NCI-H524 (cell line): ENCODE measurements around the gene RSRC1.
A peak's percentile ranks its signal among the peaks of the same experiment; 100 is the strongest.
"Not testable (repeated sequence)": the region's sequence is repeated elsewhere in the genome, so short reads cannot be mapped to it uniquely, and the experiment has no call there.

Experiments
- DNase-seq, 2 experiments: peaks; one replicate each; lab custom pipeline; 2025; lab: John Stamatoyannopoulos, UW

RSRC1 gene

DNA sequence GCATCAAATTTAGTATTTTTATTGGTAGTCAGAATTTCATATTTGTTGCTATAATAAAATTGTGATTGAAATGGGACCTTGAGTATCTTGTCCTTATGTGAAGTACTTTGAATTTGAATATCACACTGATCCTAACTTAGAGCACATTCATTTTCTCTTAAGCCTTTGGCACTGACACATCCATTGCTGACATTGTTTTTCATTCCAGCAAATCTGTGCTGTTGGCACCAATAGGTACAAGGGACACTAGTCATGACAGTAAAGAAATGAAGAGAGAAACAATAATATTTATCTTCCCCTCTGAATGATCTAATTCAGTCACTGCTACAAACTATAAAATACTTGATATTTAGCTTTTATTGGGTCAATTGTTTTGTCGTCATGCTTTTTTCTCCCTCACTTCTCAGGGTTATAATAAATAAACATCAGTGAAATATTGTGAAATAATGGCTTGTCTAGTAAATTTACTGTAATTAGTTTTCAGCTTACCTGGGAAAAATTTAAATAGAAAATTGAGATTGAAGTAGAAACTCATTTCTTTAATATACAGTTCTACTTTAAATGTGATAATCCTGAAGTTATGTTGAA lies 294.3 kb downstream of the RSRC1 start:
- DNase-seq: no peak

DNA sequence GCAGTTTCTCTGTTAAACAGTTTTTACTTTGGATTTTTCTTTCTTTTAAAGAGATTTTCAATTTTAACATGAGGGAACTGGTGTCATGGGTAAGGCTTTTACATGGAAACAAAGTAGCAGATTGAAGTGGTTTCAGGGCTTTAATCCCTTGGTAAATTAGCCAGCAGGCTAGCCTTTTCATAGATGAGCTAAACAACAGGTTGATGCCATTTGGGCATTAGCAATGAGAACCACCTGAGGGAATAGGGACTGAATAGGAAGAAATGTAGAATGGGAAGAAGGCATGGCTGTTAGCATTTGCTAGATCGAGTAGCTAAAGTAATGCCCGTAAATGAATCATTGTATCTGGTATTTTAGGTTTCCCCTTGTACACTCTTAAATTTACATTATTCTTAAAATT lies 295.6 kb downstream of the RSRC1 start:
- DNase-seq: peak; percentile 80 to 95

DNA sequence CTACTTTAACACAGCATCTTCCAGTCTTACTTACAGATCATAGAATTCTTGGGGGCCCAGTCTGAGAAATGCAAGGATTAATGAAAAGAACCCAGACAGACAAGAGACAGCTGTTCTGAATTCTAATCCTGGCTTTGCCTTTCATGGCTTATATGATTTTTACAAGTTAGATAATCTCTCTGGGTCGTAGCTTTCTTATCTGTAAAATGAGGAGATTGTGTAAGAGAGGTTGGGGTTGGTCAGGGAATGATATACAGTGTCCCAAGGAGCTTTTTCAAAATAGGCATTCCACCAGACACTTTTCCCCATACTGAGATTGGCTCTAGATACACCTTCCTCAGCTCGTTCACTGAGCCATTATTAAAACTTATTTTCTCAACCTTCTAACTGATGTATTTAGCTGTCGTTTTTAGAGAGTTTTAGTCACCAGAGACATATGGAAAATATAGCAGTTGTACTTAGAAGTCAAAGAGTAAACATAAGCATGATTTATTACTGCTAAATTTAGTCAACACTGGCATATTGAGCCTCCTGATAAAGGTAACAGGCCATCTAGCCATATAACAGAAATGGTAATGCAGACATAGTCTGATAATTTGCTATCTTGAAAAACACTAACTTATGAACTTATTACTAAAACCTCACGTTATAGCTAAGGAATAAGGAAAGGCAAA lies 298.1 kb downstream of the RSRC1 start:
- DNase-seq: peak in 1 of 2 experiments; percentile 39

DNA sequence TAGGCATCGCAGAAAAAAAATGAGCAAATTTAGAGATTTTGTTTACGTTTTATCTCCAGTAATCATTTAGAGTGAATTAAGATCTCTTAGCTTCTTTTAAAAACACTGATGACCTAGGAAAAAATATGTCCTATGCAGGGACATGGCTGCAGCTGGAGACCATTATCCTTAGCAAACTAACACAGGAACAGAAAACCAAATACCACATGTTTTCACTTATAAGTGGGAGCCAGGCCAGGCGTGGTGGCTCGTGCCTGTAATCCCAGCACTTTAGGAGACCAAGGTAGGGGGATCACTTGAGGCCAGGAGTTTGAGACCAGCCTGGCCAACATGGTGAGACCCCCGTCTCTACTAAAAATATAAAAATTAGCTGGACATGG lies 298.6 kb downstream of the RSRC1 start:
- not testable (repeated sequence) for DNase-seq

DNA sequence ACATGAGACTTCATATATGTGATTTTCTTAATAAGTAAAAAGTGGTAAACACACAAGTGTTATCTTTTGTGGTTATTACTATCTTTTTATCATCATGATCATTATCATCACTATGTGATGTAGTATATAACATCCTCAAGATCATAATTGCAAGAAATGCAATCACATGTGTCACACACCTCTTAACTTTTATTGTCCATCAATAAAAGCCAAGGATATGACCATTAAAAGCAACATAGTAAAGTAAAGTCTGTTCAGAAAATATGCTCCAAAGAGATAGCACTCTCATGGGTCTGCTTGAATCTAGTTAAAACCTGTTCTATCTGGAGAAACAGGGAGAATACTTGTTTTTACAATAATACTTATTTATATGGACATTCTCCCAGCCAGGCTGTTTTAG lies 308.1 kb downstream of the RSRC1 start:
- DNase-seq: no peak

DNA sequence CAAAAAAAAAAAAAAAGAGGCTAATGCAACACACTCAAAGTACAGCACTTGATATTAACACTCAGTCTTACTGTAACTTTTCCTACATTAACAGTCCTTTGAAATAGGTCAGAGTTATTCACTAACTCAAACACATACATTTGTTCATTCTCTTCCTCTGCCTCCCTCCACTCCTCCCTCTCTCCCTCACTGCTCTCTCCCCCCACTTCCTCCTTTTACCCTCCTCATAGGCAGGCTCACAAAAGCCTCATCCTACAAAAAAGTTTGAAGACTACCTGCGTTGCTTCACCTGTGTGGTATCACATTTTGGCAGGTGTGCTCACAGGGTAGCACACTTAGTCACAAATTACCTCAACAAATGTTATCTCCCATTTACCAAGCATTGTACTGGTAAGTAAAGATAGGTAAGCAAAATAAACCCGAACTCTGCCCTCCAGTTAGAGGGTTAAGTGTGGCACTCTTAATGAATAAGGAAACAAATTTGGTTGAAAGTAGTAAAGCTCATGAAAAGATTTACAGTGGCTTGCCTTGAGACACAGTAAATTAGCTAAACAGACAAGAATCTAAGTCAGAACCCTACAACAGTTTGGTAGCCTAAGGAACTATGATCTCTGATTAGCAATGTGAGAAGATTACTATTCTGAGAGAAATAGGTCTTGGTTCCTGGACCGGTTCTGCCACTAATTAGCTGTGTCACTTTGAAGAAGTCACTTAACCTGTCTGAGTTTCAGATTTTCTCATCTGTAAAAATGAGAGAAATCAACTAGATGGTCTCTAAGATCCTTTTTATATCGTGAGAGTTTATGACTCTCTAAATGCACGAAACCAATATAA lies 310.1 kb downstream of the RSRC1 start:
- no peak for DNase-seq

DNA sequence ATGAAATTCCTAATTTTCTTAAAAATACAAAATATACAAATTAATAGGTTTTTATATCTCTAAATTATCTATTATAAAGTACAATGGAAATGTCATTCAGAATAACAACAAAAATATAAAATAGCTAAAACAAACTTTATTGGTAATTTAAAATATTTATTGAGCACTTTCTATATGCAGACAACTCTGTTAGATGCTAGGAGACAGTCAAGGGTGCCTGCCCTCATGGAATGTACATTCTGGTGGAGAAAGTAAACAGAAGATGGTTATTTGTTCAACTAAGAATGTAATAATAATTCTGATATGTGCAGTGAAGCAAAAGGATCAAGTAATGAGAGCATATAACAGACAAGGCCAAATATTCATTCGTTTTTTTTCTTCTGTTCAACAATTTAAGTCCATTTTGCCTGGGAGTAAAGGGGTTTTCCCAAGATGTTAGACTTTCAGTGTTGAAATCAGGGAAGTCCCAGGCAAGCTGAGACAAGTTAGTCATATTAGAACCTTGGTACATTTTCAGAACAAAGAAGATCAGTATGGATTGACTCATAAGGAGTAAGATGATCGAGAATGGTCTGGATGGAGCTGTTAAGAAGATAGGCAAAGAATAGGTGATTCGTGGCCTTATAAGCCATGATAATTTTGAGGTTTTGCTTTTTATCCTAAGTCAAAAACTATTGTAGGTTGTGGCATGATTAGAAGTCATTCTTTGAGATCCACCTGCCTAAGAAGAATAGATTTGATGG lies 310.9 kb downstream of the RSRC1 start:
- no peak for DNase-seq

DNA sequence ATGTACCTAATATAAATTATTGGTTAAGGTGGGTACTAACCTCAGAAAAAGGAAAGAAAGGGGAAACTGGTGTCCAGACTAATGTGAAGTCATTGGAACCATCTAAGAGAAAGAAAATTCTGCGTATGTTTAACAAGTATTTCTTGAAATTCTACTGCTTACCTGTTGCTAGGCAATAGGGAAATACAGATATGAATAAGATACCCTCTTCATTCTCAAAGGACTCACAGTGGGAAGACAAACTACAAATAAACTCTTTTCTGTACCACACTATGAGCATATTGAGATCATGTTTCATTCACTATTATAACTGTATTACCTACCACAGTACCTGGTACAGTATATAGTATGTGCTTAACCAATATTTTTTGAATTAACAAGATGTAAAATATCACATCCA lies 320.6 kb downstream of the RSRC1 start:
- no peak for DNase-seq

DNA sequence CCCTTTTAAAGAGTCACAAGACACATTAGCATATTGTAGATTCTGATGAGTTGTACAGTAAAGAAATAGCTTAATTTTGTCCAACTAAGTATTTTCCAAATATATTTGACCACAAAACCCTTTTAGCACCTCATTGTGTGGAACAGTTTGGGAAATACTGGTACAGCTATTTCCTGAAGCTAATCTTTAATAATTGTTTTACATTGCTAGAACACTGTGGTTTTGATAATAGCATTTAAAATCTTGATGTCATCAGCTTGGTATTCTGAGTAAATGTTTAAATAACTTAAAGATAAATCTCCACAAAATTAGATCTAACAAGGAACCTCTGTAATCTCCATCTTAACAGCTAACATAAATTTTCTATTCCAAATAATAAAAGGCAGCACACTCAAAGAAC lies 321.1 kb downstream of the RSRC1 start:
- no peak for DNase-seq

DNA sequence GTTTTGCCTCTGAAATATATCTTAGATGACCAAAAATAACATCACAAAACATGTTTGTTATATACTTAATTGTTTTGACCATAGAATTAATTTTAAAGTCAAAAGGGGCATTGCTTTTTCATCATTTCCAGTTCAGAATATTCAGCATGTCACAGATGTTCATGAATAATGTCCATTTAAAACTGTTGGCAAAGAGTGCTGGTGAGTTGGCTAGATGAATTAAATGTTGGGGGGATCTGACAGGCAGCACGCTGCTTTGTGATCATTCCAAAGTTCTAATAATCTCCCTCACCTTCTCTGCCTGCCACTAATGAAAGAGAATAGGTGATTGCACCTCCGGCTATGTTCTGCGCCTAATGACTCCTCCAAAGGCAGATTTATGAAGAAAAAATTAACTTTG lies 321.9 kb downstream of the RSRC1 start:
- DNase-seq: no peak

DNA sequence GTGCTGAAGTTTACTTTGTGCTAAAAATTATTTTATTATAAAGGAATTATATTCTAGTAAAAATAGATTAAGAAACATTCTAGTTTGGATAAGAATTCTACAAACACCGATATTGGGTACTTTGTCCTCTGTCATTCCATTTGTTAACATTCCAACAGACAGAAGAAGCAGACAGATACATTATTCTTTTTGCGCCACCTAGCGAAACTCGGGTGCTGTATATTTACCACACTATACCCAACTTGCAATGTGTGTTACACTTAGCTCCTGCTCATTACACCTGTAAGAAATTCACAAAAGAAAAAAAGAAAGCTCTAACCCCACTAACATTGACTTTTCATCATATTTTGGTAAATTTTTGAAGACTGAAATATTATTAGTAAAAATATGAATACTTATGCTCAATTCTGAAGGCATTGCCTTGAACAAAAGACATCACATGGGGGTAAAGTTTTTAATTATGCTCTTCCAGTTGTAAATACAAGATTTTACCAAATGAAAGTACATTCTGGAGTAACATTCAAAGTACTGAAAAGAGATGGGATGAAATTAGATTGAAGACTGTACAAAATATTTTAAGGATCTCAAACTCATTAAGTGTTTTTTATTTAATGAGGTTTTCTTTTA lies 324.6 kb downstream of the RSRC1 start:
- DNase-seq: peak; percentile 28 to 82

DNA sequence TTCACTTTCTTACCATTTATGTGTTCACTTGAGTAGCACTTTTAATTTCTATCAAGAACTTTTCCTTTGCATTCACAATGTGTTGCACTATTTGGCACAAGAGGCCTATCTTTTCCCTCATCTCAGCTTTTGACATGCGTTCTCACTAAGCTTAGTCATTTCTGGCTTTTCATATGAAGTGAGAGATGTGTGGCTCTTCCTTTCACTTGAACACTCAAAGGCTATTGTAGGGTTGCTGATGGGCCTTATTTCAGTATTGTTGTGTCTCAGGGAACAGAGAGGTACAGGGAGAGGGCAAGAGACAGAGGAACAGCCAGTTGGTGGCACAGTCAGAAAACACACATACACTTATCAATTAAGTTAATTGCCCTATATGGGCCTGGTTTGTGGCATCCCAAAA lies 333.7 kb downstream of the RSRC1 start:
- no peak for DNase-seq

DNA sequence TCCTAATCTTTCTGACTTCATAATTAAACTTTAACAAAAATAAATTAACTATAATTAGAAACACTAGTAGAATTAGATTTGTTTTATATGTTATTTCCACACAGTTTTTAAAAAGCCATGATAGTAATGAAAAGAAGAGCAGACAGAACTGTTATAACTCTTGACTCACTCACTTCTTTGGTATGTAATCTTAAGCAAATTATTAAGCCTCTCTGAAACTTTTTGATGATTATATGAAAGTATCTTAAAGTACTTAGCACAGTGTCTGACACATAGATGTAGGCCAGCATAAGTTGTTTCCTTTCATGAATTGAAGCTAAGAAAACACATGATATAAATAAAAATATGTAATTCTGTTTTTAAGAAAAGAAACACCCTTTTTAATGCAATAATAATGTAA lies 337.5 kb downstream of the RSRC1 start:
- DNase-seq: no peak

DNA sequence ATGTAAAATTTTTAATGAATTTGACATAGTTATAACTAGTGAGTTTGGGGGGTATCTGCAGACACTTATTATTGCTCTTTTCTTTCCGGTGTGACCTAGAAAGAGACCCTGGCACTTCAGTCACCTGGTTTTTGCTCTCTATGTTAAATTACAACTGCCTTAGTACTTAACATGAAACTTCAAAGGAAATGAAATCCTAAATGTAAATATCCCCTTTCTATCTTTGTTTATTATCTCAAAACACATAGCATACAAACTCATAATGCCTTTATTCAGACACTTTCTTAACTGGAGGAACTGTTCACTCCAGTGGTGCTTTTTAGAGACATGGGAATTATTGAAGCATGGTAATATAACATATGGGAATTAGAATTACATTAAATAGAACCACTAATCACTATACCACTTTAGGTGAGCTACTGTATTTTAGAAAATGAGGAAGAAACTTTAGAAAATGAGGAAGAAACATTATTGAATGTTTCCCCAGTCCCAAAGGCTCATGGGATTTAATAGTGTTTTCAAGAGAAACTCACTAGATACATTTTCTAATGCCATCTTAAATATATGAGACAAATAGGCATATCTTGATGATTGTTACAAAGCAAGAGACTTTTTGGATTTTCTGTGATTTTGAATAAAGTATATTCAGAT lies 341.6 kb downstream of the RSRC1 start:
- DNase-seq: no peak

DNA sequence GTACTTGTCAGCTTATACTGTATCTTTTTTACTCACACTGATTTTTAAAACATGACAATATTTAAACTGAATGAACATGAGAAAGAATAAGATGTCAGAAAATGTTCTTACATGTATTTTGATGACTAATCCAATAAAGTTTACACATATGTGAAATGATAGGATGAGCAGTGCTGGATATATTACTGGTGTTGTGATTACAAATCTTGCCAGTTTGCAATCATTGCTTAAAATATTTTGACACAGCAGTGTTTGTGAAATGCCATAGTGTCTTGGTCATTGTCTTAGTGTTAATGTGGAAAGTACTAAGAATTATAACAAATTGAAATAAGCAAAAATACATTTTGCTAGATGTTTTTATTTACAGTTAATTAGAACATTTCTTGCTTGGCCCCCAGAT lies 342.4 kb downstream of the RSRC1 start:
- DNase-seq: no peak

DNA sequence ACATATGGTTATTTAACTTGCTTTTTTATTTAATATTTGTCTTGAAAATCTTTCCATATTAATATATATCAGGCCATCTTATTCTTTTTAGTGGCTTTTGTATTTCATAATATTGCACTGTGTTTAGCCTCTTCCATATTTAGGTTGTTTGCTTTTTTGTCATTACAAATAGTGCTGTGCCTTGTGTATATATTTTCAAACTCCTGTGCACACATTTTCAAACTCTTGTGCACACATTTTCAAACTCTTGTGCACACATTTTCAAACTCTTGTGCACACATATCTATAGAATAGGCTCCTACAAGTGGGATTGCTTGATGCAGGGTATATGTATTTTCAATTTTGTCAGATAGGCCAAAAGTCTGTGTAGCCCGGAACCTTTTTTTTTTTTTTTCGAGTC lies 343.1 kb downstream of the RSRC1 start:
- DNase-seq: no peak

DNA sequence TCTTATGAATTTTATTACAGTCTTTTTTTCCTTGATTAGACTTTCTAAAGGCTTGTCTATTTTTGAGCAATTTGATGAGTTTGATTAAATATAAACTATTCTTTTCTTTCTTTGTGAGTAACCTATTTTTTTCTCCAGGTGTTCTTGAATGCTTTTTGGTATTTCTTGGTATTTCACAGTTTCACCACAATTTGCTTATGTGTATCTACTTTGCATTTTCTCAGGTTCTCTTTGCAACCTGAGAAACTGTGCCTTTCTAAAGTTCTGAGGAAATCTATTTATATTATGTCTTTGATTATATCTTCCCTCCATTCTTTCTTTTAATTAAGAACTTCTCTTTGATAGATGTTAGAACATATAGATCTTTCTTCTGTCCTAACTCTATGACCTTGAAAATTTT lies 344.0 kb downstream of the RSRC1 start:
- no peak for DNase-seq

DNA sequence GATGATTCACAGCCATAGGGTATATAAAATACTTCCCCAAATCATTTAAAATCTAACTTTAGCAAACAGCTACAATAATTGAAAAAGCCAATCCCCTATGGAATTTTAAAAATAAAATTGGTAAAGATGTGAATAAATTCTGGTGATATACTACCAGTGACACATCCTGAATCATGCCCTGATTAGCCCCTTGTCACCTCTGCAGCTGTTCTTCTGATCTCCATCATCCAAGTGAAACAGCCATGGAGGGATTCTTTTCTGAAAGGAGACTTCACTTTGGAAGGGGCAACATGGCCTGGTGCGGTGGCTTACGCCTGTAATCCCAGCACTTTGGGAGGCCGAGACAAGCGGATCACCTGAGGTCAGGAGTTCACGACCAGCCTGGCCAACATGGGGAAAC lies 345.5 kb downstream of the RSRC1 start:
- DNase-seq: no peak

DNA sequence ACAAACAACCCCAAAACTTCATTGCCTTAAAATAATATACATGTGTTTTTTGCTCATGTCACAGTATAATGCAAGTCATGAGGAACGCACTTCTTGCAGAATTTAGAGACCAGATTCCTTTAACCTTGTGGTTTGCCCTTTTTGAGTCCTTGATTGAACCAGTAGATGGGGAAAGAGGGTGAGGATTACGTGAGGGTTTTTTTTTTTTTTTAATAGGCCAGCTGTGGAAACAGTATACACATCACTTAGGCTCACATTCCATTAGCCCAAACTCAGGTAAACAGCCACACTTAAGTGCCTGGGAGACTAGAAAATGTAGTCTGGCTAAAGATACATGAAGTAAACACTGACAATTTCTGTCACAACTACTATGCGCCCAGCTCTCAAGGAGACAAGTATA lies 346.2 kb downstream of the RSRC1 start:
- peak in 1 of 2 experiments; percentile 24 for DNase-seq

DNA sequence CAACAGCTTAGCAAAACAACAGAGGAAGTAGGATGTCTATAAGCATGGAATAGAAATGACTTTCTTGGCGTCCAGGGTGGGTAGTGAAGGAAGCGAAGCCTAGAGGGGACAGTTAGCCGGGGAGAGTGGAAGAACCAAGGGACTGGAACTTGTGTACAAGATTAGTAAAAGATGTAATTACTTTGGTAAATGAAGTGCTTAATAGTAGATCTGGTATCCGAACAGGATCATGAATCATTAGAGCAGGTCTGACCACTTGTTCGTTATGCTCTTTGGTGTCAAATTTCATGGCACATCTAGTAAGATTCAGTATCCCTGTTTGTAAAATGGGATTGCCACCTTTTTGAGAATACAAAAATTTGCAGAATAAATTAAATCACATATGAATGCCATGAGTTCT lies 348.6 kb downstream of the RSRC1 start:
- DNase-seq: peak; percentile 80 to 96

DNA sequence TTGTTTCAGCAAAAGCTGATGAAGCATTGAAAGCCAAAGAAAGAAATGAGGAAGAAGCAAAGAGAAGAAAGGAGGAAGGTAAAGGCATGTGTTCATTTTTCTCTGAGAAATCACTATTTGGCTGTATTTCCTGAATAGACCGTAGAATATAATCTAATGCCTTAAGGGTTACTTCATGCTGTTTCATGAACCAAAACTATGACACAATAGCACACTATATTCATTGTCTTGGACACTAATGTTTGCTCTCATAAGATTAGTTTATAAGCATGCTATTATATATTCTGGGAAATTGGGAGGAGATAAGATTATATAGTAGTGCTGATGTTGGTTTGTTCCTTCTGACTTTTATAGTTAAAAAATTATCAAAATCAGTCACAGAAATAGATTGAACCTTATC lies 351.0 kb downstream of the RSRC1 start:
- no peak for DNase-seq

DNA sequence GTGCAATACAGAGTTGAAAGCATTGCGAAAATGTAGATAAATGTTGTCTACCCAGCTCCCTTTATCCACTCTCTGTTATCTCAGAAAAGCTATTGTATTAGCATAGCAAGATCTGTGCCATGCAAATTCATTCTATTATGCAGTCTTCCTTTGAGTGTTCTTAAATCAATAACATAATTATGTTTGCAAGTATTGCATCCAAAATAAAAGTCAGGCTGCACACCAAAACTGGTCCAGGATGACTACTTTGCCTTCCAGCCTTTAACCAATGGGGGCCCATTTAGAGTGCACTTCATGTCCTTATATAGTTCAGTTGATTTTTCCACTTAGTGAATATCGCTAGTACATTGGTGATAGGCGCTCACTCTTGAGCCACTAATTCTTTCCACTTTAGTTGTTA lies 353.7 kb downstream of the RSRC1 start:
- DNase-seq: no peak
